Middle frontal gyrus (tissue), 1 donor: ENCODE measurements around the gene FHIT.
A peak's percentile ranks its signal among the peaks of the same experiment; 100 is the strongest.

ENCODE experiments used
- DNase-seq: peaks from one replicate; pipeline ENCODE4 v3.0.0-alpha.2; 2015; ENCODE audit warnings: low spot score; ENCODE audit errors: extremely low spot score

Gene FHIT

GRCh38 chr3:61251174-61251972, at the start of gene FHIT:
TSS of gene FHIT (minus strand) at chr3:61251452.
- DNase-seq = peak; percentile 95

DNA sequence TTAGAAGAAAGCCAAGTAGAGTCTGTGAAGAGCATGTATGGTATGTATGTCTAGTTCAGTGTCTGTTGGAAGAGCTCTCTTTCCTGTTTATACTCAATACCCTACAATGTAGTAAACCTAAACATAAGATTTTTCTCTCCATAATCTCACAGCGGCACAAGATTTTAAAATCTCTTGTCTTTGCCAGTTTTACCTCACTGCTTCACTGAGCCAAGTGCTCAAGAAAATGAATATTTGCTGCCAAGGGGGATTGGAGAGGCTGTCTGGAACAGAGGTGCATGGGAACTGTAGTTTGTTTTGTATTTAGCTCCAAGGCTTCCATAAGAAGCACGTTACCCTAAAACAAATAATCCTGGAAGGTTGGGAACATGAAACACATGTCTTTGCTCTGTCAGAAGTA, 49.5 kb upstream of the FHIT start:
- DNase-seq = no peak

- no peak for DNase-seq
Measured at GRCh38 chr3:61300006-61300380, 48.7 kb upstream of the FHIT start.

DNA sequence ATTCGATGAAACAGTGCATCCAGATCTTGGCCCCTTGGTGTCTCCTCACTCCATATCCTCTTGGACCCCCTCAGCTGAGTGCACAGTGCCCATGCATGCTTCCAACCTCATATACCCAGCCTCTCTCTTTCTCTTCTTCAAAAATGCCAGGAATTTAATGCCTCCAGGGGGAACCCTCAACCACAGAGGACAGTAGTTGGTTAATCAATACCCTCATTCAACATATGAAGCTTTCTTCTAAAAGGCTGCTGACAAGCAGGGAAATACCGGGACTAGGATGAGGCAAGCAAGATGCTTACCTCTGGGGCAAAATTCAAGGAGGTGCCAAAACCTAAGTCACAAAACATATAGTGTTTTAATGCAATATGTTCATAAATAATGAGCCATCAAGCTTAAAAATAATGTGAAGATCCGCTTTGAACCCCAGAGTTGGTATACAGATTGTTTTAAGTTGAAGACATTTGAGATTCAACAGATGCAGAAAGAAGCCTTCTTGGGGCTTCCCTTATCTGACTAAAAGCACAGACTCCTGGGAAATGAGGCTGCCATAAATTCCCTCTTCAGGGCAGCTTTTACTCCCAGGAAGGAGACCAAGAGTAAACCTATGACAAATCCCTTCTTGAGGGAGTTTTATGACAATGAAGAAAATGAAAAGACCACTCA, 48.2 kb upstream of the FHIT start:
- DNase-seq = no peak

DNA sequence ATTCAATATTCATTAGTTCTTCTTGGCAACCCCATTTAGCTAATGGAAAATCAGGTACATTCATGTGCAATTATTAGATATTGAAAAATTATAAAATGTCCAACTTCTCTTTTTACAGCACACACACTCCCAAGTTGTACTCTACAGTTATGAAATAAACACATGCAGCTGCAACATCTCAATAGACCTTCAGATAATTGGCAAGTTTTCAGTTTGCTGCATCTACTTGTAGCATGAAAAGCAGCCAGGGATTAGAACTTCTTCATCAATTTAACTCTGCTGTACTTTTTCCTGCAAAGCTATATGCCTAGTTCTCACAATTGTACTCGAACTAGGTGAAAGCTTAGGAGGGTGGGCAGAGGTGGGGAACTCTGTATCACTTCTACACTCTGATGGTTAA, 46.6 kb upstream of the FHIT start:
- DNase-seq = no peak

DNA sequence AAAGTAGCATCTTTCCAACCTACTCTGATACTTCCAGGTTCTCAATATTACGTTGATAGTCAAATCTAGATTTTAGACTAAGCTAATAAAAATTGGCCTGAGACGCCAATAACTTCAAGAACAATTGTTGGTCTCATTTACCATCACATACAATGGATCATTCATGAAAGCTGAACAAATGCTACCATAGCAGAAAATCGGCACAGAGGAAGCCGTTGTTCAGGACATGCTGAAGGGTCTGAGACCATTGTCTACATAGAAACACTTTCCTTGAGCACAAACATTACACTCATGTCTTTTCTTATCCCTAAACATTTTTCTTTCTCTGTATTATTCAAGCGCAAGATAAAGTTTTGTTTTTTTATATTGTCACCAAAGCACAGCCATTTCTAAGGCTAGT, 37.2 kb upstream of the FHIT start:
- DNase-seq = peak; percentile 30

DNA sequence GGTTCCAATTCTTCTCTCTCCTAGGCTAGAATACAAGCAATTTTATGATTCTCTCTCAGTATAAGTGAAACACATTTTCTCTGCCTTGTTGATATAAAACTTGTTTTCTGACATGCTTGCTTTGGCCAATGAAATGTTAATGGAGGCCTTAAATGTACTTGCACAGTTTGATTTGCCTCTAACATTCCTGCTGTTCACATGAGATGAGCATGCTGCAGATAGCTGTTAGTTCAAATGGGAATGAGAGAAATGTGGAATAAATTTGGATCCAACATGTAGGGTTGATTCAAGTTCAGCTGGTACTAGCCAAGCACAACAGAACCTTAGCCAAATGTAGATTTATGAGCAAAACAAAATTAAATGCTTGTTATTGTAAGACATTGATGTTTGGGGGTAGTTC, 32.6 kb upstream of the FHIT start:
- DNase-seq = no peak

DNA sequence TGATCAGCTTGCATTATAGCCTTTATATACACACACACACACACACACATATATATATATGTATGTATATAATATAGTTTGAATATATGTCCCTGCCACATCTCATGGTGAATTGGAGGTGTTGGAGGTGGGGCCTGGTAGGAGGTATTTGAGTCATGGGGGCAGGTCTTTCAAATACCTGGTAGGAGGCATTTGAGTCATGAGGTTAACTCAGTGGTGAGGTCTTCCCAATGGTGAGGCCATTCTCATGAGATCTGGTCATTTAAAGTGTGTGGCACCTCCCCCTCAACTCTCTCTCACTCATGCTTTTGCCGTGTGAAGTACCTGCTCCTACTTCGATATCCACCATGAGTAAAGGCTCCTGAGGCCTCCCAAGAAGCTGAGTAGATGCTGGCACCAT, 27.5 kb upstream of the FHIT start:
- no peak for DNase-seq

DNA sequence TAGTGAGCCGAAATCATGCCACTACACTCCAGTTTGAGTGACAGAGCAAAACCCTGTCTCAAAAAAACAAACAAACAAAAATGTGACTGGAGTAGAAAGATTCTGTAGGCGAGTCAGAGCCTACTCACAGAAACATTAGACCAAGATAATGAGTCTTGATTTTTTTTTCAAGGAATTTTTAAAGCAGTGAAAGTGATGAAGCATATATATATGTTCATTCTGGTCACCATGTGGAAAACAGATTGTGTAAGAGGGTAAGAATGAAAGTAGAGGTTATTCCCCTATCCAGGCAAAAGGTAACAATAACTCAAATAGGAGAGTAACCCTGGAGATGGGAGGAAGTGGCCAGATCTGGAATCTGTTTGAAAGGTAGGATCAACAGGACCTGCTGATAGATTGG, 26.2 kb upstream of the FHIT start:
- no peak for DNase-seq

DNA sequence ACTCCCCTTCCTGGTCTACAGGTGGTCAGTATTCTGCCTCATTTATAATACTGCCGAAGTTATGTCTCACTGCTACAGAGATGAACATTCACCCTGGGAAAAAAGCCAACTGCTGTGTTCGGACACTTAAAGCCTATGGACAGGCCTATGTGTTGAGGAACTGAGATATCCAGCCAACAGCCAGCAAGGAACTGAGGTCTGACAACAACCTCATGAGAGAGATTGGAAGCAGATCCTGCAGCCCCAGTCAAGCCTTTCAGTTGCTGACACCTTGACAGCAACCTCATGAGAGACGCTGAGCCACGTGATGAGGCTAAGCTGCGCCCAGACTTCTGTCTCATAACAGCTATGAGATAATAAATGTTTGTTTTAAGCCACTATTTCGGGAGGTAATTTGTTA, 18.2 kb upstream of the FHIT start:
- no peak for DNase-seq

DNA sequence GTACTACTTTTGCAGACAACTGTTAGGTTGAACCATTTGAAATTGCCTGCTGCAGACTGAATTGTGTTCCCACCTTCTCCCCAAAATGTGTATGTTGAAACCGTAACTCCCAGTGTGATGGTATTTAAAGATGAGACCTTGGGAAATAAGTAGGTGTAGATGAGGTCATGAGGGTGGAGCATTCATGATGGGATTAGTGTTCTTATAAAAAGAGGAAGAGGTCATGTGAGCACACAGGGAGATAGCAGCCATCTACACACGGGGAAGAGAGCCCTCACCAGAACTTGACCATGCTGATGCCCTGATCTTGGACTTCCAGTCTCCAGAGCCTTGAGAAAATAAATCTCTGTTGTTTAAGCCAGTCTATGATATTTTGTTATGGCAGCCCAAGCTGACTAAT, 17.4 kb upstream of the FHIT start:
- no peak for DNase-seq

GRCh38 chr3:61264281-61264680, 13.0 kb upstream of the FHIT start:
- DNase-seq = no peak

- DNase-seq = no peak
Measured at GRCh38 chr3:61257148-61257547, 5.9 kb upstream of the FHIT start.

DNA sequence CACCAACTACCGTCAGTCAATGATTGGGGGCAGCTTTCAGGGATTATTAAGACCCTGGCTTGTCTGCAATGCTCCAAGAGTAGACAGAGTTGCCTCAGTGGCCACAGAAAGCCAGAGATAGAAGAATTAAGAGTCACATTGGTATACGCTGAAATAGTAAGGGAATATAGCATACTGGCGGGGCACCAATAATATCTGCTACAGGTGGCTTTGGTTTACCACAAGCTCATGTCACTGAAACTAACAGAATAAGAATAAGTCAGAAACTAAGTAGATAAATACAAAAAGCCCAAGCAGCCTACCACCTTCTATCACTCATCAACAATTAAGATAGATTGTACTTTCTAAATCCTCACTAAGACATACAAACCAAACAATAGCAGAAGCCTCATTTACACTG, 2.5 kb upstream of the FHIT start:
- no peak for DNase-seq

GRCh38 chr3:61252836-61253235, 1.6 kb upstream of the FHIT start:
- no peak for DNase-seq

DNA sequence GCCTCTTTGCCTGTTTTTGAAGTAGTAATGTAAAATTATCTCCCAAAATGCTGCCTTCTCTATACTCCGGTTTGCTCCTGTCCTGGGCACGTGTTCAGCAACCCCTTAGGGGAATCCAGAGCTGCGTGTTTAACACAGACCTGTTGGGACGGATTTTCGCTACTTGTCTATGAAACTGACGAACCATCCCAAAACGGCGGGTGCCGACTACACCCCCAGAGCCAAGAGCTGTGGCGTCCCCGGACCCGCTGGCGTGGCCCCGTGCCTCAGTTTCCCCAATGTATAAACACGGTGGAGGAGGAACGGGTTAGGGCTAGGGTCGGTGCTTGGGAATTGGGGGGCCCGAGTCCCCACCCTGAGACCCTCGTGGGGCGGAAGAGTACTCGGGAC, 473 bp downstream of the FHIT start:
- DNase-seq = no peak

- DNase-seq = no peak
Measured at GRCh38 chr3:61248496-61248895, 2.8 kb downstream of the FHIT start.

GRCh38 chr3:61247191-61247590, 4.1 kb downstream of the FHIT start:
- DNase-seq = no peak

- DNase-seq = no peak
Measured at GRCh38 chr3:61239871-61240270, 11.4 kb downstream of the FHIT start.

DNA sequence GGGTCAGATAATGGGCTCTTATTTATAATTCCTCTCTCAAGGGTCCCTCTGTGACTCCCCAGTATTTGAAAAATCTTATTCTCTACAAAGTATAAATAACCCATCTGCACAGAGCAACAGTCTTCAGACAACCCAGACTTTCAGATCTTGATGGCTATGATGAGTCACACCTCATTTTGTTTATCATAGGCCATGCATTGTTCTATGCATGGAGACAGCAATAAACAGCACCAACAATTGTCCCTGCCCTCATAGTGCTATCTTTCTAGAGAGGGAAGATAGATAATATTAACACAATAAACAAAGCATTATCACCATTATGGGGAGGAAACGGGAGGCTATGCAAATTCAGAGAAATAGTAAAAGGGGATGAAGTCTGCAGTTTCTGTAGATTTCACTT, 13.4 kb downstream of the FHIT start:
- no peak for DNase-seq

DNA sequence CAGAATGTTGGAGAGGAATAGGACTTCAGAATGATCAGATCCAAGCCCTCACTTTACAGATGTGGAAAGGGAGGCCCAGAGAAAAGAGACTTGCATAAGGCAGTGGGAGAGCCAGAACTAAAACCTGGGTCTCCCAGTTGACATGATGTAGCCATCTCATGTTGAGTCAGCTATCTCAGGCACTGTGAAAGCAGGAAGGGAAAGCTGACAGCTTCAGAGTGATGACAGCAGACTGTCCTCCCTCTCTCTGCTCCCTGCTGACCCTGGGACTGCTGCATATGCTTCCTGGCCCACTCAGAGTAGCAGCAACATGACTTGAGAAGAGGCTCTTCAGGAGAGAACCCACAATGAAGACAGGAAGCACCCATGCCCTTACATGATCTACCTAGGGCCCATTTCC, 14.7 kb downstream of the FHIT start:
- no peak for DNase-seq

GRCh38 chr3:61233746-61234145, 17.5 kb downstream of the FHIT start:
- DNase-seq = no peak

GRCh38 chr3:61231693-61232092, 19.6 kb downstream of the FHIT start:
- no peak for DNase-seq
